Stimulated activated CD8-positive, alpha-beta memory T cell treated with anti-CD3 and anti-CD28 coated beads, Interleukin-12 subunit alpha, Interleukin-12 subunit beta, amount 100 ng/mL, for 24 hours (primary cell): Measurements from ENCODE around the gene CNIH4.
"Not testable (repeated sequence)": the region's sequence is repeated elsewhere in the genome, so short reads cannot be mapped to it uniquely, and the experiment has no call there.

Experiments
- DNase-seq: peaks from one replicate; pipeline ENCODE4 v3.0.0-alpha.2; 2020; ENCODE audit errors: extremely low read depth

The CNIH4 gene

DNA sequence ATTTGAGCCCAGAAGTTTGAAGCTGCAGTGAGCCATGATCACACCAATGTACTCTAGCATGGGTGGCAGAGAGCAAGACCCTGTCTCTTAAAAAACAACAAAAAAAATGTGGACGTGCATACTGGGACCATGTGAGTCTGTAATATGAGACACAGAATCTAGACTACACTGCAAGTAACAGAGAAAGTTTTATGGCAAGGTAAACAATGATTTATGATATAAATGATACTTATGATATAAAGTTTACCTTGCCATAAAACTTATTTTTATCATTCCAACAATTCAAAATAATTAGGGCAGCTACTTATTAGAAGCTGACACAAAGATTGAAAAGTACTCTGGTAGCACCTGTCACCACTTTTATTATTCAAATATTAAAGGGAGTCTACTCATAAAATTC, 43.2 kb downstream of the CNIH4 start:
- DNase-seq: no peak

DNA sequence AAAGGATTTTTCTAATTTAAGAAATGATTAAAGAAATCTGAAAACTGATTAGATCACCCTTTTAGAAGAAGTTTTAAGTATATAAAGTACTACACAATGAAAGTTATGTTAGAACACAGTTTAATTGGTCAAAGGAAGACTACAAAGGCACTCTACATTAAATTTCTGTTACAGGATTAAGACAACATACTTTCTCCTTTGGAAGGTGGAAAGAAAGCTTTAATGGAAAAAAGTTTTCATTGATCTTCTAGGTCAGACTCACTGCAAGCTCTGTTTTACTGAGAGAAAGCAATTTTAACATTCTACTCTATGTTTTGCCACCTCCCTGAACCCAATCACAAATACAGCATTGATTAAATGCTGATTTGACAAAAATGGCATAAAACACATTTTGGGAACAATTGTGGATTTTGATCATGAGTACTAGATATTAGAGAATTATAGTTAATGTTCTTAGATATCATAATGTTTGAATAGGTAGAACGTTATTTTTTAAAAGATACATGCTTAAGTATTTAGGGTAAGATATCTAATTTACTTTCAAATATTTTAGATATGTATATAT, 45.9 kb downstream of the CNIH4 start:
- no peak for DNase-seq

DNA sequence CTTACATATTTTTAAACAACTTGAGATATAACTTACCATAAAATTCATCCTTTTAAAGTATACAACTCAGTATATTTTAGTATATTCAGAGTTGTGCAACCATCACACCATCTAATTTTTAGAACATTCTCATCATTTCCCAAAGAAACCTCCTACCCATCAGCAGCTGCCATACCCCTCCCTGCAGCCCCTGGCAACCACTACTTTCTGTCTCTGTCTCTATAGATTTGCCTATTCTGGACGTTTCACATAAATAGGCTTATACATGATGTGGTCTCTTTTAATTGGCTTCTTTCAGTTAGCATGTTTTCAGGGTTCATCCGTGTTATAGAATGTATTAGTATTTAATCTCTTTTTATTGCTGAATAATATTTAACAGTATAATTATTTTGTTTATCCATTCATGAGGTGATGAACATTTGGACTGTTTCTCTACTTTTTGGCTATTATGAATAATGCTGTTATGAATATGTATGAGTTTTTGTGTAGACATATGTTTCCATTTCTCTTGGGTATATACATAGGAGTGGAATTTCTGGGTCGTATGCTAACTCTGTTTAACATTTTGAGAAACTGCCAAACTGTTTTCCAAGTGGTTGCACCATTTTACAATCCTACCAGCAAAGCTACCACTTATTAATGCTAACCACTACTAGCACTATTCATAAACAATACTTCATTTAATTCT, 48.4 kb downstream of the CNIH4 start:
- no peak for DNase-seq

DNA sequence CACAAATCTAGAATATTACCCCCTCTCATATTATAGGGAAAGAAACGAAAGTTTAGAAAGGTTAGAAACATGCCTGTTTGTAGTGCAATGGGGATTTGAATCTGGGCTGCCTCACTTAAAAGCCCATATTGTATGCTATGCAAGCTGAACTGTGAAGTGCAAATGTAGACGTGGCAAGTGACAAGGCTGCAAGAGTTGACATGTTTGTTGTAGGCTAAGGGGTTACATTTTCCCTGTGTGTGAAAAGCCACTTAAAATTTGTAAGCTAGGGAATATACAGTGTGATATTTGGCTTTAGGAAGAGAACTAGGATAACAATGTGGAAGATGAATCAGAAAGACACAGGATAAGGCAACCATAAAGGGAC, 48.9 kb downstream of the CNIH4 start:
- DNase-seq: no peak

DNA sequence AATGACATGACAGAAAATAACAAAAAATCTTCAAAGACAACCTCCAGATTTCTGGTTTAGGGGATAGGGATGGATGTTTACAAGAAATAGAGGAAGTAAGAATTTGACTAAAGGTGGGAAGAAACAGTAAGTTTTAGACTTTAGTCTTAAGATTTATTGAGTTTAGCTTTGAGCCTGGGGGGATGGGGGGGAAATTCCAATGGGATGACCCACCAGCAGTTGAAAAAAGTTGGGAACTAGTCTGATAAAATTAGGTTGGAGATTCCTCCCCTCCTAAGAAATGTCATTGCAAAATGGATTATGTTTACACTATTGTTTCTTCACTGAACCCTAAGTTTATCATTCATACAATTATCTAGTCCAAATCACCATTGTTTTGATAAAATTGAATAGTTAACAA, 49.5 kb downstream of the CNIH4 start:
- no peak for DNase-seq

DNA sequence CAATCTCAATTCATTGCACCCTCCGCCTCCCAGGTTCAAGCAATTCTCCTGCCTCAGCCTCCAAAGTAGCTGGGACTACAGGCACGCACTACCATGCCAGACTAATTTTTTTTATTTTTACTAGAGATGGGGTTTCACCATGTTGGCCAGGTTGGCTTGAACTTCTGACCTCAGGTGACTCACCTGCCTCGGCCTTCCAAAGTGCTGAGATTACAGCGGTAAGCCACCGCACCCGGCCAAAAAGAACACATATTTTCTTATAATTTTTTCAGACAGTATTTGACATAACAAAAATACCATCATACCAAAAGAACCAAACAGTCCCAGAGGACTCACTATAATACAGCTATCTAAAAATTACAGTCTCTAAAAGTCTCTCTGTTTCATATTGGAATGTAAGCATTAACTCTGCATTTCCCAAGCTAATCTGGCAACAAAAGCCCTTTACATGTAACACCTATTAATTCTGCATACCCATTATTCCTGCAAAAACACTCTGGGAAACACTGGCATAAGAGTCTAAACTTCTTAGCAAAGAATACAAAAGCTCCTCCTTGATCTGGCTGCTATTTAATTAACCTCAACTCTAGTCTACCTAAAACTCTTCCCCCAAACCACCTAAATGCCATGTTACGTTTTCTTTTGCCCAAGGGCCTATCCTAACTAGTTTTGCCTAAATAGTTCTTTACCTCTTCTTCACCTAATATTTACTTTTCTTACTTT, 51.1 kb downstream of the CNIH4 start:
- no peak for DNase-seq

DNA sequence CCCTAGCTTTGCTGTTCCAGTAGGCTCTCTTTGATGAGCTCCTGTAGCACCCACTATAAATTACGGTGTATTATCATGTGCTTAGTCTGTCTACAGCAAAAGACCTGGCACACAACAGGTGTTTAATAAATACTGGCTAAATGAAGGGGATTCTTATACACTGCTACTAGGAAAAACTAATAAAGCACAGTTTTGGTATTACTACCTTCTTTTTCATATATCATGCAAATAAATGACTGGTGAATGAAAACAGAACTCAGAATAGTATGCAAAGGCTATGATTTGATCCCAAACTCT, 51.6 kb downstream of the CNIH4 start:
- no peak for DNase-seq

DNA sequence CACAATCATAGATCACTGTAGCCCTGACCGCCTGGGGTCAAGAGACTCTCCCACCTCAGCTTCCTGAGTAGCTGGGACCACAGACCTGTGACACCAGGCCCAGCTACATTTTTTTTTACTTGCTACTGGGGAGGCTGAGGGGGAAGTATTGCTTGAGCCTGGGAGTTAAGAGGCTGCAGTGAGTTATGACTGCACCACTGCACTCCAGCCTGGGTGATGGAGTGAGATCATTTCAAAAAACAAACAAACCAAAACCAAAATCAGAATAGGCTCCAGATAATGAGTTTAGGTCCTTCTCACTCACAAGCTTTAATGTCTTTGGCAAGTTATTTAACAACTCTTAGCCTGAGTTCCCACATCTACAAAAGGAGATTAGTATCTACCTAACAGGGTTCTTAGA, 55.1 kb downstream of the CNIH4 start:
- no peak for DNase-seq

DNA sequence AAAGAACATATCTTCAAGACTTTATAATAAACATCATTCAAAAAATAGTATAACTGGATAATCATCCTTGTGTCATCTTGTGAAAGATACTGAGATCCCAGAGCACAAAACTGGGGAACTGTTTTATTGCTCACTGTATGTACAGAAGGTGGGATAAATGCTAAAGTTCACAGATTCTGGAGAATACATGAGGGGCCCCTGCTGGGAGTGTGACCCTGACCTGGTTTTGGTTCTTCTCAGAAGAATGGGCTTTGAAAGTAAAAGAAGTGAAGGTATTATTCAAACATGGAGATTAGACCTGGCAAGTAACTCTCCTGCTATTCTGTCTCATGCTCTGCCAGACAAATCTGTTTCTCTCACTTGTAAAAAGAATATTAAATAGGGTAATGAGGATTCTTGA, 63.4 kb downstream of the CNIH4 start:
- no peak for DNase-seq

DNA sequence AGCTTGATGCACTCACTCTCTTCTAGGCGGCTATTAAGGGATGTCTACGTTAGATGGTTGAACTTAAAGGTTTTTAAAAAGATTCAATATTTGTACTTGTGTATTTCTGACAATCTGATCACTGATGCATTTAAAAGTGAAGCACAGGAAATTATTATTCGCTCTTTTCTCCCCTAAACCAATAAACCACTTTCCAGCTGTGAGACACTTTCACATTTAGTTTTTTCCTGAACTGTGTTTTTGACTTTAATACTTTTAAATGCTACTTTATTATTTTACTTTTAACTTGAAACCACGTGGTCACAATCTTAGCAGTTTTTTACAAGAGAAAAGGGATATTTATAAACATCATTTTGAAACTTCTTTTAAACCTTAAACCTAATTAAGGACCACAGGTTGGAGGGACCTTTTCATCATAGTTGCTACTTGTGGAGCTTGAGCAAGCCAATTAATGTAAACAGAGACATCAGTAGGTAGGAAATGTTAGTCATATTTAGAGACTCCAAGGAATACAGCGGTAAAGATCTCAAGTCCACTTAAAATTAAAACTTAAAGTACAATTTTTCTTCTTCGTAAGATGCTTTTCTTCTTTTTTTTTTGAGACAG, 68.7 kb downstream of the CNIH4 start:
- DNase-seq: no peak

DNA sequence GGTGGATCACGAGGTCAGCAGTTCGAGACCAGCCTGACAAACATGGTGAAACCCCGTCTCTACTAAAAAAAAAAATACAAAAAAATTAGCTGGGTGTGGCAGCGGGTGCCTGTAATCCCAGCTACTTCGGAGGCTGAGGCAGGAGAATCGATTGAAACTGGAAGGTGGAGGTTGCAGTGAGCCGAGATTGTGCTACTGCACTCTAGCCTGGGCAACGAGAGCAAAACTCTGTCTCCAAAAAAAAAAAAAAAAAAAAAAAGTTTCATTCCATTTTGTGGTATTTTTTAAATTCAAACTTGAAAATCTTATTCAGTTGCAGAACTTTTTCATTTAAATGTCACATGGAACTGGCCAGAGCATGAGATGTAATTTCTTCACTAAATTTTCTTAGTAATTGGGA, 70.2 kb downstream of the CNIH4 start:
- not testable (repeated sequence) for DNase-seq

DNA sequence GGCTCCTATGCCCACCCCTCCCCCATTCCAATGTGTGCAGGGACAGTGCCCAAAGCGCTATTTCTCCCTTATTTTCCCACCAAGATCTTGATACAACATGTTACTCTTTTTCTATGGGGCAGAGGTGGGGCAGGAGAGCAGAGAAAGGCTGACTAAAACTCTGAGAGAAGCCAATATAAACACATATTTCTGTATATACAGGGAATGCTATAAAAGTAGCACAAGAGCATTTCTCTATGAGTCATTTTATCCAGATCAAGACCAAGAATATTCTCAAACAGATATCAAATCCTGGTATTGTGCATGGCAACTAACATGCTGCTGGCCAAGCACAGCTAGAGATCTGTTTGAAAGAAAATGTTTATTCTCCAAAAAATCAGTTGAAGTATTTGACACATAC, 70.7 kb downstream of the CNIH4 start:
- DNase-seq: no peak

DNA sequence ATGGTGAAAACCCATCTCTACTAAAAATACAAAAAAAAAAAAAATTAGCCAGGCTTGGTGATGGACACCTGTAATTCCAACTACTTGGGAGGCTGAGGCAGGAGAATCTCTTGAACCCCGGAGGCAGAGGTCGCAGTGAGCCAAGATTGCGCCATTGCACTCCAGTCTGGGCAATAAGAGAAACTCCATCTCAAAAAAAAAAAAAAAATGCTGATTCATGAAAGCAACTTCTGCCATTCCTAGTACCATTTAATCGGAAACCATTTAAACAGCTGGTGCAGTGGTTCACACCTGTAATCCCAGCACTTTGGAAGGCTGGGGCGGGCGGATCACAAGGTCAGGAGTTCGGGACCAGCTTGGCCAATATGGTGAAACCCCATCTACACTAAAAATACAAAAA, 72.0 kb downstream of the CNIH4 start:
- not testable (repeated sequence) for DNase-seq
